ENCODE data around the gene DHX40. TPM values are rescaled to one million over a fixed set of nuclear protein-coding genes. Genes with fewer than 3 reads are reported as not detected.

The DHX40 gene
- total RNA-seq, 2 experiments from 2014 or later, result 28.6 to 32.8 TPM

- Histone ChIP-seq H3K9me2 (ENCODE audit: insufficient read depth, low read length) (no peaks in the 10 kb centered on the region), H3K4me1 (ENCODE audit: insufficient read depth, low read length, poor library complexity, severe bottlenecking) (peaks cover 58% of the 10 kb centered on the region), H3K79me2 (ENCODE audit: insufficient read depth, low read depth, low read length) (peaks cover 100% of the 10 kb centered on the region), H3K4me2 (ENCODE audit: low read length) (peak overlapping the region; percentile 22; the same call in 1 of the 2 replicates), H2AFZ (ENCODE audit: low read length) (no peak overlapping the region), H3K9me3 (ENCODE audit: low read length) (peaks cover 16% of the 10 kb centered on the region; the same call in 1 of the 2 replicates), H3K27ac (ENCODE audit: low read depth, low read length, poor library complexity, severe bottlenecking) (no peak overlapping the region), H3K4me3 (ENCODE audit: low read depth, low read length, poor library complexity, severe bottlenecking) (no peak overlapping the region), H4K20me1 (ENCODE audit: insufficient read depth, low read length) (peaks cover 49% of the 10 kb centered on the region), H3K36me3 (ENCODE audit: insufficient read depth, low read length) (peaks cover 87% of the 10 kb centered on the region)
- intact Hi-C loops (cut with micrococcal nuclease; ENCODE audit: unreplicated experiment), result no loop called here
- no peak for TF ChIP-seq CTCF (conservative IDR thresholded peaks at IDR 0.05; ENCODE audit: low read length)
- no peak for TF ChIP-seq EZH2phosphoT487 (IDR thresholded peaks at IDR 0.05; ENCODE audit: borderline replicate concordance, low read depth, low read length)
- DNase-seq (ENCODE audit: low spot score), result no peak
- CTCF ChIA-PET (ENCODE audit: unreplicated experiment), result interaction anchor here (0.6 kb wide), 1 partner anchor 52 kb away, joined by 3 read pairs; no protein-coding TSS in a partner anchor
- BruUV-seq (replicated peaks), result no TSS peak
- POLR2A ChIA-PET, result interaction anchor here (0.6 to 1.5 kb wide), 3 partner anchors 16 to 978 kb away, joined by 3 to 4 read pairs (median 4); no protein-coding TSS in a partner anchor
Measured at GRCh38 chr17:59626756-59627155, 61.3 kb downstream of the DHX40 start.

GRCh38 chr17:59627274-59627673 is 61.9 kb downstream of the DHX40 start:
- intact Hi-C loops (cut with micrococcal nuclease; ENCODE audit: unreplicated experiment), result no loop called here
- ChIA-PET POLR2A (interaction anchor here (0.7 to 1.5 kb wide), 3 partner anchors 16 to 1099 kb away, joined by 4 to 5 read pairs (median 4); no protein-coding TSS in a partner anchor), CTCF (ENCODE audit: unreplicated experiment) (interaction anchor here (0.6 kb wide), 1 partner anchor 52 kb away, joined by 3 read pairs; no protein-coding TSS in a partner anchor)
- TF ChIP-seq CTCF (conservative IDR thresholded peaks at IDR 0.05; ENCODE audit: low read length) (no peak), EZH2phosphoT487 (IDR thresholded peaks at IDR 0.05; ENCODE audit: borderline replicate concordance, low read depth, low read length) (no peak)
- Histone ChIP-seq H3K36me3 (ENCODE audit: insufficient read depth, low read length) (peaks cover 82% of the 10 kb centered on the region), H3K27ac (ENCODE audit: low read depth, low read length, poor library complexity, severe bottlenecking) (peak overlapping the region; percentile 31), H2AFZ (ENCODE audit: low read length) (no peak overlapping the region), H3K9me2 (ENCODE audit: insufficient read depth, low read length) (no peaks in the 10 kb centered on the region), H3K9me3 (ENCODE audit: low read length) (peaks cover 16% of the 10 kb centered on the region; the same call in 1 of the 2 replicates), H3K79me2 (ENCODE audit: insufficient read depth, low read depth, low read length) (peaks cover 100% of the 10 kb centered on the region), H4K20me1 (ENCODE audit: insufficient read depth, low read length) (peaks cover 44% of the 10 kb centered on the region), H3K4me1 (ENCODE audit: insufficient read depth, low read length, poor library complexity, severe bottlenecking) (peaks cover 53% of the 10 kb centered on the region), H3K4me3 (ENCODE audit: low read depth, low read length, poor library complexity, severe bottlenecking) (no peak overlapping the region), H3K4me2 (ENCODE audit: low read length) (peak overlapping the region; percentile 22)
- DNase-seq (ENCODE audit: low spot score), result no peak
- BruUV-seq (replicated peaks), result no TSS peak

DNA sequence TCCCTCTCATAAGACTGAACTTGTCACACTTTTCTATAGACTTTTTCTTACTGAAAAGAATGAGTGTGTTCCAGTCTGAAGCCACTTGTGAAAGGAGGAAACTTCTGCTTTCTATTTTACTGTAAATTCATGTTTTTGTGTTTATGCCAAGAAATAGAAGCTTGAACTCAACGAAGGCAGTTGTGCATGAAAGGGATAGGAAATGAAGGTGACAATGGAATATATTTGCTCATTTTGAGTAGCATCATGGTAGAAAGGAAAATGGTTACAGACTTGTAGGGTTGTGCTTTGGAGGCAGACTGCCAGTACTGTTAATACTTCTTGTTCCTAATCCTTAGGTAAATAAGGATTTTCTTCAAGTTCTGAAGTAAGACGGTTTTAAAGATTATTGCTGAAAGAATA is 62.4 kb downstream of the DHX40 start:
- peaks cover 53% of the 10 kb centered on the region for H3K4me1 ChIP-seq (ENCODE audit: insufficient read depth, low read length, poor library complexity, severe bottlenecking)
- DNase-seq (ENCODE audit: low spot score), result no peak
- no peaks in the 10 kb centered on the region for H3K9me2 ChIP-seq (ENCODE audit: insufficient read depth, low read length)
- H3K36me3 ChIP-seq (ENCODE audit: insufficient read depth, low read length), result peaks cover 87% of the 10 kb centered on the region
- no TSS peak for BruUV-seq (replicated peaks)
- peaks cover 100% of the 10 kb centered on the region for H3K79me2 ChIP-seq (ENCODE audit: insufficient read depth, low read depth, low read length)
- H3K9me3 ChIP-seq (ENCODE audit: low read length), result peaks cover 16% of the 10 kb centered on the region; the same call in 1 of the 2 replicates
- H3K27ac ChIP-seq (ENCODE audit: low read depth, low read length, poor library complexity, severe bottlenecking), result peak overlapping the region; percentile 31
- intact Hi-C loops (cut with micrococcal nuclease; ENCODE audit: unreplicated experiment), result no loop called here
- no peak overlapping the region for H3K4me3 ChIP-seq (ENCODE audit: low read depth, low read length, poor library complexity, severe bottlenecking)
- H4K20me1 ChIP-seq (ENCODE audit: insufficient read depth, low read length), result peaks cover 45% of the 10 kb centered on the region
- TF ChIP-seq CTCF (conservative IDR thresholded peaks at IDR 0.05; ENCODE audit: low read length) (no peak), EZH2phosphoT487 (IDR thresholded peaks at IDR 0.05; ENCODE audit: borderline replicate concordance, low read depth, low read length) (no peak)
- ChIA-PET CTCF (ENCODE audit: unreplicated experiment) (no interaction called here), POLR2A (interaction anchor here (0.7 to 1.5 kb wide), 3 partner anchors 15 to 1099 kb away, joined by 4 to 5 read pairs (median 4); no protein-coding TSS in a partner anchor)
- H3K4me2 ChIP-seq (ENCODE audit: low read length), result peak overlapping the region; percentile 22
- no peak overlapping the region for H2AFZ ChIP-seq (ENCODE audit: low read length)

All from OCI-LY7 (cell line).